Measurements from ENCODE around the gene ALDH1A2. TPM values are rescaled to one million over a fixed set of nuclear protein-coding genes. Genes with fewer than 3 reads are reported as not detected.
"Not testable (repeated sequence)": the region's sequence is repeated elsewhere in the genome, so short reads cannot be mapped to it uniquely, and the experiment has no call there.

ALDH1A2 gene
- total RNA-seq, 1 donor from 2014 or later, result 18.7 TPM

DNA sequence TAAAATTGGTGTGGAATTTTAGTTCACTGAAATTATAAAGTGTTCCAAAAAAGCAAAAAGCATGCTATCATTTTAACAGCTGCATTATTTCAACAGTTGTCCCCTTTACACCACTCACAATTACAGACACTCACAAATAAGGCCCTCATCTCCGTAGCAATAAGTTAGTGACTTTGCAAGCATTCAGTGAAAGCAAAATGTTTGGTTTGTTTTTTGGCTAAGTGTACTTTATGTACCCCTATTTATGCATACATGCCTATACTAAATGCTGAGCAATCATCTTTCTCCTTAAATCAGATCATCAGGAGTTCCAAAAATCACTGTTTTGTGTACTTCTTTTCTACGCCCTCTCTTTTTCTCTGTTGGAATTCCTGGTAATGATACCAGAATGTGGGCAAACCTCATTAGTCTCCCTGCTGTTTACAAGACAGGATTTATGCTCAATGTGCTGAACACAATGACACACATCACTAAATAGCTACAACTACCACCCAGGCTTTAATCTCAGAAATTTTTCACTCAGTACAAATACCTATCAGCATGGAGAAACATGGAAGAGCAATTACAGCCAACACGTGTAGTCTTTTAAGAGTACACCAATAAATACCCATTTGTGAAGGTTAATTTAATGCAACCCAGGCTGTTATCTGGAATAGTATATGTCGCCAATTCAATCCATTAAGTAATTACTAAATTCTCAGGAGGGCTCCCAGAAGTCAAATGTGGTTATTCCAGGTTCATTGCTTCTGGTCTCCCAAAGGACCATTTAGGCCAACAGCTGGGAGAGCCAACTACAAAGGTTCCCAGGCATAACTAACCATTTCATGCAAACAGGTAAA, 12.0 kb downstream of the ALDH1A2 start:
- DNase-seq (ENCODE audit: low read depth), result no peak
- TF ChIP-seq, protein P1, sequence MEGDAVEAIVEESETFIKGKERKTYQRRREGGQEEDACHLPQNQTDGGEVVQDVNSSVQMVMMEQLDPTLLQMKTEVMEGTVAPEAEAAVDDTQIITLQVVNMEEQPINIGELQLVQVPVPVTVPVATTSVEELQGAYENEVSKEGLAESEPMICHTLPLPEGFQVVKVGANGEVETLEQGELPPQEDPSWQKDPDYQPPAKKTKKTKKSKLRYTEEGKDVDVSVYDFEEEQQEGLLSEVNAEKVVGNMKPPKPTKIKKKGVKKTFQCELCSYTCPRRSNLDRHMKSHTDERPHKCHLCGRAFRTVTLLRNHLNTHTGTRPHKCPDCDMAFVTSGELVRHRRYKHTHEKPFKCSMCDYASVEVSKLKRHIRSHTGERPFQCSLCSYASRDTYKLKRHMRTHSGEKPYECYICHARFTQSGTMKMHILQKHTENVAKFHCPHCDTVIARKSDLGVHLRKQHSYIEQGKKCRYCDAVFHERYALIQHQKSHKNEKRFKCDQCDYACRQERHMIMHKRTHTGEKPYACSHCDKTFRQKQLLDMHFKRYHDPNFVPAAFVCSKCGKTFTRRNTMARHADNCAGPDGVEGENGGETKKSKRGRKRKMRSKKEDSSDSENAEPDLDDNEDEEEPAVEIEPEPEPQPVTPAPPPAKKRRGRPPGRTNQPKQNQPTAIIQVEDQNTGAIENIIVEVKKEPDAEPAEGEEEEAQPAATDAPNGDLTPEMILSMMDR (conservative IDR thresholded peaks at IDR 0.05; ENCODE audit: low read depth, low read length), result no peak
- no peak overlapping the region for H3K4me3 ChIP-seq (ENCODE audit: low read depth, low read length)

DNA sequence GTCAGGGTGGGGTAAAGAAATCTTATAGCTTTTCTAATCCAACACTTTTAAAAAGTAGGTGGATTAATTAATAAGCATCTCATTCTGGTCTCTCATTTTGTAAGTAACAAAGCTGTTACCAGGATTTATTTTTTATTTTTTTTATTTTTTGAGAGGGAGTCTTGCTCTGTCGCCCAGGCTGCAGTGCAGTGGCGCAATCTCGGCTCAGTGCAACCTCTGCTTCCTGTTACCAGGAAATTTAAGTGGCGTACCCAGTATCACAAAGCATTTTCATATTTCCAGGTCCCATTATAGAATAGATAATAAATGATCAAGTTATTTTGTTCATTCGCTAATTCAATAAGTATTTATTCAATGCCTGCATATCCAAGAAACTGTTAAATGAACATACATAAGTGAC, 13.2 kb downstream of the ALDH1A2 start:
- TF ChIP-seq, protein P1 (conservative IDR thresholded peaks at IDR 0.05; ENCODE audit: low read depth, low read length), result no peak

DNA sequence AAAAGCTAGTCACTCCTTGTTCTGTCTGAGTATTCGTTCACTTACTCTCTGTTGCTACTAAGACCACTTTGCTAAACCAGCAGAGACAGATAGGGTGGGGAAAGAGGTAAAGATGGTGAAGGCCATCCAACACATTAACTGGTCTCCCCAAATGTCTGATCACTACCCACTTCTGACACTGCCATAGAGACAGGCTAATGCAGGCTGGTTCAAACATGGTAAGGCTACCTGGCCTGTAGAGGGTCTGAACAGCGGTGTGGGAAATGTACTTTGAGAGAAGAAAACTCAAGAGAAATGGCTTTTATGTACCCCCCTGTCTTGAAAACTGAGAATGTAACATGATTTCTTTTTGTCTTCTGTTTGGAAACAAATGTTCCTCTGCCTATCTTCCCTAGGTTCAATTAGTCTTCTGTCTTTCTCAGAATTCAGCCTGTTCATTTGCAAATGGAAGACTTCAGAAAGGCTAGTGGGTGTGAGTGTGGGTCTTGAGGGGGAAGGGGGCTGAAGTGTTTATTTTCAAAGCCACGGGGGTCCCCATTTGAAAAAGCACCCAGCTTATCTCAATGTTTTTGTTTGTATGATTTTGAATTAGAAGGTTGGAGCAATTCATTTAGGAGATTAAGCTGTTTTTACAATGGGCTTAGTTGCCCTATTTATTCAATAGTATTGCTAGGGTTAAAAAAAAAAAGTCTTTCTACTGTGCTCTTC, 15.8 kb downstream of the ALDH1A2 start:
- DNase-seq (ENCODE audit: low read depth), result no peak
- TF ChIP-seq, protein P1 (conservative IDR thresholded peaks at IDR 0.05; ENCODE audit: low read depth, low read length), result no peak
- no peak overlapping the region for H3K4me3 ChIP-seq (ENCODE audit: low read depth, low read length)

More for the DNA sequence above, 13.2 kb downstream of the ALDH1A2 start:
- H3K4me3 ChIP-seq (ENCODE audit: low read depth, low read length), result no peak overlapping the region
- DNase-seq (ENCODE audit: low read depth), result no peak

DNA sequence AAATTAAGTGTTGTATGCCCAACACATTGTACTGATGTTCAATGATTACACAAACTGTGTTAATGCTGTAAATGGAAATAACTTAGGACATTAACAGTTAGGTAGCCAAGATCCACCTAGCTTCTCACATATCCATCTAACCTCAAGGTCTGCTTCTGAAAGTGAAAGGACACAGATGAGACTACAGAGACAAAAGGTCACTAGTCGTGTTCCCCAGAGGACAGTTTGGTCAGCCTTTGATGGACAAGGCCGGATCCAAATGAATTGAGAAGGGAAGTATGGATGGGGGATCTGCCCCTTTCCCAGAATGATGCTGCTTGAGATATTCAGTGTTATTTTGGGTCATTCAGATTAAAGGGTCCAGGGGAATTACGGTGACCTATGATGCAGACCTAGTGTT, 17.2 kb downstream of the ALDH1A2 start:
- H3K4me3 ChIP-seq (ENCODE audit: low read depth, low read length), result no peak overlapping the region
- TF ChIP-seq, protein P1 (conservative IDR thresholded peaks at IDR 0.05; ENCODE audit: low read depth, low read length), result no peak
- DNase-seq (ENCODE audit: low read depth), result no peak

DNA sequence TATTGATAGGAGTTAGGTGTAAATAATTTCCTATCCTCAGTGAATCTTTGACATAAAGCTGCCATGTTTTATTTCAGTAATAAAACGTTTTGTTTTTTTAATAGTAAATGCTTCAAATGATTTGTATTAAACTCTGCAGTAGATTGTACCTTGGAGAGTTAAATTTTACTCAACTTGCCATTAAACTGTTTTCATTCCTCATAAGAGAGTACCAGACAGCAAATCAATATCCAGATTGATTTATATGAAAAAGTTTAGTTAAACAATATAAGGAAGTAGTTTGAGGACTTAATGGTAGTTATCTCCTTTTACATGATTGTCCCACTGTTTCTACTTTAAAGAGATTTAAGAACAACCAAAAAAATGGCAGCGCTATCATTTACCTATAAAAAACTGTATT, 18.4 kb downstream of the ALDH1A2 start:
- H3K4me3 ChIP-seq (ENCODE audit: low read depth, low read length), result no peak overlapping the region
- TF ChIP-seq, protein P1 (conservative IDR thresholded peaks at IDR 0.05; ENCODE audit: low read depth, low read length), result no peak

DNA sequence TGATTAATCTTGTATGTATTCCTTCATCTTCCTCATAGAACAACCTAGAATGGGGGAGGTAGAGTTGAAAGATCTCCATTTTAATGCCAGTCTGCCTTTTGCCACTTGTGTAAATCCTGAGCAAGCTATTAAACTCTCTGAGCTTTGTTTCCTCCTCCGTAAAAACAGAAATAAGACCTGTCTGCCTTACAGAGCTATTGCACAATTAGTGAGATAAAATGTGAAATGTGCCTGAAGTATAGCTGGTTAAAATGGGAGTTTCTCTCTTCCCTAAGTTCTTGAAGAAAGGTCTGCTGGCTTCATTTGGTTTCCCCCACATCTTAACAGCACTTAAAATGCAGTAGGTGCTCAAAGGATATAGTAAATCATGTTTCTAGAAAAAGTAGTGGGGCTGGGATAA, 19.0 kb downstream of the ALDH1A2 start:
- DNase-seq (ENCODE audit: low read depth), result no peak
- TF ChIP-seq, protein P1 (conservative IDR thresholded peaks at IDR 0.05; ENCODE audit: low read depth, low read length), result no peak
- no peak overlapping the region for H3K4me3 ChIP-seq (ENCODE audit: low read depth, low read length)

More for the DNA sequence above, 18.4 kb downstream of the ALDH1A2 start:
- DNase-seq (ENCODE audit: low read depth), result no peak

DNA sequence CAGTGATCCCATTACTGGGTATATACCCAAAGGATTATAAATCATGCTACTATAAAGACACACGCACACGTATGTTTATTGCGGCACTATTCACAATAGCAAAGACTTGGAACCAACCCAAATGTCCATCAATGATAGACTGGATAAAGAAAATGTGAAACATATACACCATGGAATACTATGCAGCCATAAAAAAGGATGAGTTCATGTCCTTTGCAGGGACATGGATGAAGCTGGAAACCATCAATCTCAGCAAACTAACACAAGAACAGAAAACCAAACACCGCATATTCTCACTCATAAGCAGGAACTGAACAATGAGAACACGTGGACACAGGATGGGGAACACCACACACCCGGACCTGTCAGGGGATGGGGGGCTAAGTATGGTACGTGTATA, 20.1 kb downstream of the ALDH1A2 start:
- not testable (repeated sequence) for DNase-seq (ENCODE audit: low read depth); H3K4me3 ChIP-seq (ENCODE audit: low read depth, low read length)
